H1 (cell line): ENCODE measurements around the gene ARHGAP42. TPM values are rescaled to one million over a fixed set of nuclear protein-coding genes. Genes with fewer than 3 reads are reported as not detected.

Experiments
- CBX8 ChIP-seq: fragments of 300-800, 300-1000 bp; sonication (generic); IDR thresholded peaks from 2 replicates; pipeline ENCODE4 v1.7.1; 2016; ENCODE audit warnings: low read depth, low read length, borderline replicate concordance
- CHD7 ChIP-seq: fragments of 300-600 bp; sonication (generic); IDR thresholded peaks from 2 replicates; pipeline ENCODE4 v1.7.1; 2012; ENCODE audit warnings: low read length, moderate library complexity, mild to moderate bottlenecking, inconsistent platforms; ENCODE audit not compliant: insufficient replicate concordance
- CREB1 ChIP-seq: IDR thresholded peaks from 2 replicates; pipeline ENCODE4 v1.6.1; 2012; ENCODE audit warnings: inconsistent platforms
- NRF1 ChIP-seq: IDR thresholded peaks from 2 replicates; pipeline ENCODE4 v1.6.1; 2011; ENCODE audit warnings: mild to moderate bottlenecking, low read depth, low read length, improper control_type of control experiment
- RBBP5 ChIP-seq: IDR thresholded peaks from 2 replicates; pipeline ENCODE4 v1.7.1; 2012; ENCODE audit warnings: low read depth, mild to moderate bottlenecking, inconsistent platforms, low read length, moderate library complexity, borderline replicate concordance
- TAF7 ChIP-seq: optimal IDR thresholded peaks from 2 replicates; pipeline ENCODE3; 2011; ENCODE audit warnings: low read depth, mild to moderate bottlenecking, inconsistent platforms, low read length, moderate library complexity, borderline replicate concordance
- polyA plus RNA-seq, 7 experiments: library from polyadenylated mRNA; depleted of rRNA in 3 of 7; stranded (reverse) in 5 of 7; unstranded in 2 of 7; fragments of >200 nt in 5 of 7; fragments of 200-250 nt in 2 of 7; gene quantifications; 1 replicate in 5 of 7; 2 replicates in 1 of 7; 4 replicates in 1 of 7; pipeline versions ENCODE4 v1.2.1 to v1.2.3, GENCODE V29; 2011 to 2013; ENCODE audit warnings: missing spikeins in 2 of 7, mixed read lengths in 2 of 7
- total RNA-seq: library from RNA; stranded (reverse); fragmentation: NEBNext Ultra II Directional; extraction: Animal tissue kit (Norgen Biotek cat#: 25700); gene quantifications from 2 replicates; pipeline ENCODE4 v1.2.1, GENCODE V29; 2021

ARHGAP42 gene
- total and polyA plus RNA-seq, 2 of the 8 experiments (the other 6 are each of a cell fraction or from before 2014, with no cell fraction given), result 22.2 to 33.5 TPM

GRCh38 chr11:100640071-100640470, 47.0 kb upstream of the ARHGAP42 start (continued):
- TF ChIP-seq CHD7 (no peak), NRF1 (no peak), TAF7 (no peak), RBBP5 (no peak), CREB1 (no peak), CBX8 (no peak)
